Fibroblast of upper back skin (primary cell): Measurements from ENCODE around the gene VAV3.
"Not testable (repeated sequence)": the region's sequence is repeated elsewhere in the genome, so short reads cannot be mapped to it uniquely, and the experiment has no call there.

Source experiments
- DNase-seq: peaks from one replicate; pipeline ENCODE4 v3.0.0-alpha.2; 2013

VAV3 gene

DNA sequence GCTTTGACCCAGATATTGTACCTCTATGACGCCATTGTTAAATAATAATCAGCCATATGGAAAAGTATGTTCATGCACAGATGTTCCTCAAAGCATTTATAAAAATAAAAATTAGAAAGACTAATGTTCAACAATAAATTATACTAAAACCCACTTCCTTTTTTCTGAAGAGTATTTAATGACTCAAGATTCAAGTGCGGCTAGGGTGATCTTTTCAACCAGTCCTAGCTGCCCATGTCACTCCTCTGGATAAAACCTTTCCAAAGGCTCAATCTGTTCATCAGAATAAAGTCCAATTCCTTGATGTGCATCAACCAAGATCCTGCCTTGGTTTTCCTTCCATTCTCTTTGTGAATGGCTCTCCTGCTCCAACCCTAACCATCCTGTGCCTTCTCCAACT lies 292.0 kb downstream of the VAV3 start:
- no peak for DNase-seq

GRCh38 chr1:107670397-107671040 lies 294.5 kb downstream of the VAV3 start:
- DNase-seq, result no peak

- DNase-seq, result peak; percentile 46
Measured at GRCh38 chr1:107669996-107670395, 295.0 kb downstream of the VAV3 start.

GRCh38 chr1:107668762-107669161 lies 296.2 kb downstream of the VAV3 start:
- peak; percentile 29 for DNase-seq

DNA sequence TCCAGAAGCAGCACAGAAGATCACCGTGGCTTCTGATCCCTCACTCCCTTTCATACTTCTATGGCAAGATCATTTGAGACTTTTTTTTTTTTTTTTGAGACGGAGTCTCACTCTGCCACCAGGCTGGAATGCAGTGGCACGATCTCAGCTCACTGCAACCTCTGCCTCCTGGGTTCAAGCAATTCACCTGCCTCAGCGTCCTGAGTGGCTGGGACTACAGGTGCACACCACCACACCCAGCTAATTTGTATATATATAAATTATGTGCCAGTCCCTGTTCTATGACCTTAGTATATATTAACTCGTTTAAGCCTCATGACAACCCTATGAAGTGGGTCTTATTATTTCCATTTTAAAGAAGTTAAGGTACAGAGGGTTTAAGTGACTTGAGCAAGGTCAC lies 298.5 kb downstream of the VAV3 start:
- DNase-seq, result no peak

DNA sequence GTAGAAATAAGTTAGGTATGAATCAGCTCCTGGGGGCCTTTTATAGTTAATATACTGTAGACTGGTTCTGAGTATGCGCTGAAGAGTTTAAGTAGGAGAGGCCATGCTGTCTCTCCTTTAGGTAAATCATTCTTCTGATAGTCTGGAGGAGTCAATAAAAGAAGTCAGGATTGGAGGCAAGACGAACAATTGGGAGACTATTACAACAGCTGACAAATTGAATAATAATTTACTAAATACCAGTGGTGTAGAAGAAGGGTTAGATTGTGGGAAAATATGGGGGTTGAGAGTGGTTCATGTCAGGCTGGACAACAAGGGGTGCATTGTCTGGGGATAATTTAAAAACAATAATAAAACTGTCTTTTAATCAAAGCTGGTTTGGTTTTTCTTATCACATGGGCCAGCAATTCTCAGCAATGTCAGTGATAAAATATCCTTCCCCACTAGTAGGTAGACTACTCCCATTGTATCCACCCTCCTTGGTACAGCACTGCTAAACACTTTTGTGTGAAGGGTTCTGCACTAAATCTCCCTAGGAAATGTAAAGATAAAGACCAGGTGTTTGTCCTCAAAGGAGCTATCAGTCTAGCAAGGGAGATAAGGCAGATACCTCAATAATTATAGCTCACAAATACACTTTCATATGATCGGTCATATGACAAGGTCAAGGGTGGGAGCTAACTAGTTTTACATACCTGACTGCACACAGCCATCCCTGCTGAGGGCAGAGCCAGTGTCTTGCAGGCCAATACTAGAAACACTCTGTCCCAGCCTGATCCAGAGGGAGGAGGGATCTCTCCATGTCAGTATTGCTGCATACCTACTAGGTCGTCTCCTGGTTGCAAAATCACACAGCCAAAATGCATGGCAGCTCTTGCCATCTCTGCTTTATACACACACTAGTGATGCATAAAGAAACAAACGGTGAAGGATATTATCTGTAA lies 299.7 kb downstream of the VAV3 start:
- DNase-seq, result peak; percentile 36

DNA sequence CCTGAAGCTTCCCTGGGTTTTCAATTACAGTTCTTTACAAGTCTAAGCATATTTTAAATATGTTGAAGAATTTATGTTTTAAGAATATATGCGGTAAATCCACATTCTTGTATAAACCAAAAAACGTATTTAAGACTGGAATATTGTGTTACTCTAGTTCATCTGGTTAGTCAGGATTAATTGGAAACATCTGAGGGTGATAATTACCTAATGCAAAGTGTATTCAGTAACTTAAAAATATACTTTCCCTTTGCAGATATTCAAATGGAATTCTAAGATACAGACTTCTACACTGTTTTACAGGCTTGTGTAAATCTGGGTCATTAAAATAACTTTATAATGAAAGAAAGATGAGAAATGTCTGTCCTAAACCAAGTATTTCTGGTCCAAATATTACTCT lies 302.0 kb downstream of the VAV3 start:
- peak; percentile 69 for DNase-seq

DNA sequence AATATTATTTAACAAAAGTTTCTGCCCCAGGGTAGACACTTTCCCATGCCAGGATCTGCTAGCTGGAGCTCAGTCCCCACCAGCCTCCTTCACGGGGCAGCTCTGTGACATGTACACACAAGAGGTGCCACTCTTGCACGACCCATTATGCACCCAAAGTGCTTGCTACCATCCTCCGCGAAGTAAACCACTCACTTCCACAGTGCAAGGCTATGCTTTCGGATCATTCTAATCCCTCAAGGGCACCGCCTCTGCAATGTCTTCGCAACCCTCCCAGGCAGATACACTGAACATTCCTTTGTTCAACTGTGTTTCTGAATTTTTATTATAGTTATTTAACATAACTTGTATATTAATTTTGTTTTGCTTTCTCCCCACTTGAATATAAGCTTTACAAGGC lies 303.8 kb downstream of the VAV3 start:
- DNase-seq, result no peak

DNA sequence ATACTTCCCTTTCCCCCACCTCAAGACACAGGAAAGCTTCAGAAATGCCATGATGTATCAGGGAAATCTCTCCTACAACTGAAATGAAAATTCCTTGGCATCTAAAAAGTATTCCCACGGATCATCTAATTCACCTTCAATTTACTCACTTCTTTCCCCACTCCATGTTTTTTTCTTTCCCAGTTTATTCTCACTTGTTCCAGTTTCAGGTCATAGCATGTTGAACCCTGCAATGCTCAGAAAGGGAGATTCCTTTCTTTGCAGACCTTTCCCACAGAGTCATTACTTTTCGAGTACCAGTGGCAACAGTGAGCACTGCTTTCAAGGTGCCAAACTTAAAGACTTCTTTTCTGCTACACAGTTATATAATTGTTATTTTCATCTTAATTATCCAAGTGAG lies 305.0 kb downstream of the VAV3 start:
- no peak for DNase-seq

DNA sequence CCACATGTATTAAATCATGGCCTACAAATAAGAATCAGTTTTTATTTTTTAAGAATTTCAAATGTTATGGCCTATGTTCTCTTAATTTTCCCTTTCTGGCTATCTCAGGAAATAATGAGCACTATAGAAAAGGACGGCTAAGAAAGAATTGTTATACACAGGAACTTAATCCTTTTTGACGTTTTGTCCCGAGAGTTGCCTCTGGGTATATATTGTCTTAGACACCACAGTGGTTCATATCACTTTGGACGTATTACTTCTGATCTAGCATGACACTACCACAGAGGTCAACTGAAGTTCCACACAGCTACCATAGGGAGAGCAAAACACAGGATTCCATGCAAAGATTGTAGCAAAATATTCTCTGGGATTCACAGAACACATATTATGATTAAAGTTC lies 307.6 kb downstream of the VAV3 start:
- no peak for DNase-seq

DNA sequence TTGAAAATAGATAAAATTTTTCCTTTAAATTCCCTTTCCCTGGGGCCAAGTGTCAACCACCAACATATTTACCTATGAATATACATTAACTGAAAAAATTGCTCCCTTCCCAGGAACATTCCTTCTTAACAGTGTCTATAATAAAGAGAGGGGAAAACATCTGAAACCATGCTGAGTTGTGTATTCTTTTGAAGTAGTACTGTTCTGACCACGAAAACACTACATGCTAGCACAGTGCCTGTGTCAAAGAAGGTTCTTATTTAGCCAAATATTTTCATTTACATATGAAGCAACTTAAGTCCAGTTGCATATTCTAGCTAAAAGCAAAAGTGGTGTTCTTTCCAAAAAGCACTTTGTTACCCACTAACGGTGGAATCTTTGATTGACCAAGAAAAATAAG lies 311.2 kb downstream of the VAV3 start:
- peak; percentile 13 for DNase-seq

- DNase-seq, result peak; percentile 82
Measured at GRCh38 chr1:107653005-107653404, 312.0 kb downstream of the VAV3 start.

DNA sequence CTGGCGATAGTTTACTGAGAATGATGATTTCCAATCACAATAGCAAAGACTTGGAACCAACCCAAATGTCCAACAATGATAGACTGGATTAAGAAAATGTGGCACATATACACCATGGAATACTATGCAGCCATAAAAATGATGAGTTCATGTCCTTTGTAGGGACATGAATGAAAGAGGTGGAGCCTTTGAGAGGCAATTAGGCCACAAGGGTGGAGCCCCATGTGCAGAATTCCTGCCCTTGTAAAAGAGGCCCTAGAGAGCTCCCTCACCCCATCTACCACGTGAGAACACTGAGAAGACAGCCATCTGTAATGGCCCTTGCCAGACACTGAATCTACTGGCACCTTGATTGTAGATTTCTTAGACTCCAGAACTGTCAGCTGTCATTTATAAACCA lies 314.2 kb downstream of the VAV3 start:
- not testable (repeated sequence) for DNase-seq

DNA sequence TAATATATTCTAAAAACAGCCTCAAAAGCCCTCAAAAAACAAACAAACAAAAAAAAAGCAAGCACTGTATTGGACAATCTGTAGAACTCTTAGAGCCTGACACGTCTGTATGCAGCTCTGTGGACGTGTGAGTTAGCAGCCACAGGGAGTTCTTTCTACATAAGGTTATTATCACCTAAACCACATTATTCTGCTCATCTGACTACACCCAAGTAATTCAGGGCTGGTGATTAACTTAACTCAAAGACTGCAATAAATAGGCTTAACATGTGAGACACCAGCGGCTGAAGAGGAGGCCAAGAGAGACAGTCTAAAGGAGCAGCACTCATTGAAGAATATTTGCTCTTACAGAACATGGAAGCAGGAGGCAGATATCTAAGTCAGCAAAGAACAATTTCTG lies 316.0 kb downstream of the VAV3 start:
- no peak for DNase-seq

- peak; percentile 92 for DNase-seq
Measured at GRCh38 chr1:107648071-107648470, 316.9 kb downstream of the VAV3 start.

- no peak for DNase-seq
Measured at GRCh38 chr1:107647012-107647411, 318.0 kb downstream of the VAV3 start.

DNA sequence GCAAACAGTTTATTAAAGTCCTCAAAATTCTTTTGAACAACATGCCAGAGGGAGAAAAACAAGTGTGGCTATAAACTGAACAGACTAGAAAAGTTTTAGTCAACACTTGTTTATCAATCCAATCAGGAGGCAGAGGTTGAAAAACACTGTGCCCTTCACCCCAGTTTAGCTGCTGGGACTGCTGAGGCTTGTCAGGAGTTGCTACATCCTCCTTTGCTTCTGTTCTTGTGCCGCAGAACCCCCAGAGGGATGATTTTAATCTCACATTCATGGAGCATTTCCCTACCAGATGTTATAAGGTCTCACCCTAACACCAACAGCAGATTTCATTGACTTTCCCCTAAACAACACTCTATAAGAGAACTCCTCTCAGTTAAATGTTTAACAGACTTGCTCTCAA lies 321.2 kb downstream of the VAV3 start:
- no peak for DNase-seq

GRCh38 chr1:107640207-107640606 lies 324.8 kb downstream of the VAV3 start:
- DNase-seq, result no peak

DNA sequence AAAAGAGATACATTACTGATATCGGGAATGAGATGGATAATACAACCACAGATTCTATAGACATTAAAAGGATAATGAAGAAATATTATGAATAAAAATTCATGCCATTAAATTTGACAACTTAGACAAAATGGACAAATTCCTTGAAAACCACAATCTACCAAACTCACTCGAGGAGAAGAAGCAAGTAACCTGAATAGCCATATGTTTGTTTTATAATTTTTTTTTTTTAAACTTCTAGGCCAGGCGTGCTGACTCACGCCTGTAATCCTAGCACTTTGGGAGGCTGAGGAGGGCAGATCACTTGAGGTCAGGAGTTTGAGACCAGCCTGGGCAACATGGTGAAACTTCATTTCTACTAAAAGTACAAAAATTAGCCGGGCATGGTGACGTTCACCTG lies 327.9 kb downstream of the VAV3 start:
- peak; percentile 52 for DNase-seq

GRCh38 chr1:107633596-107633995 lies 331.4 kb downstream of the VAV3 start:
- DNase-seq, result no peak

DNA sequence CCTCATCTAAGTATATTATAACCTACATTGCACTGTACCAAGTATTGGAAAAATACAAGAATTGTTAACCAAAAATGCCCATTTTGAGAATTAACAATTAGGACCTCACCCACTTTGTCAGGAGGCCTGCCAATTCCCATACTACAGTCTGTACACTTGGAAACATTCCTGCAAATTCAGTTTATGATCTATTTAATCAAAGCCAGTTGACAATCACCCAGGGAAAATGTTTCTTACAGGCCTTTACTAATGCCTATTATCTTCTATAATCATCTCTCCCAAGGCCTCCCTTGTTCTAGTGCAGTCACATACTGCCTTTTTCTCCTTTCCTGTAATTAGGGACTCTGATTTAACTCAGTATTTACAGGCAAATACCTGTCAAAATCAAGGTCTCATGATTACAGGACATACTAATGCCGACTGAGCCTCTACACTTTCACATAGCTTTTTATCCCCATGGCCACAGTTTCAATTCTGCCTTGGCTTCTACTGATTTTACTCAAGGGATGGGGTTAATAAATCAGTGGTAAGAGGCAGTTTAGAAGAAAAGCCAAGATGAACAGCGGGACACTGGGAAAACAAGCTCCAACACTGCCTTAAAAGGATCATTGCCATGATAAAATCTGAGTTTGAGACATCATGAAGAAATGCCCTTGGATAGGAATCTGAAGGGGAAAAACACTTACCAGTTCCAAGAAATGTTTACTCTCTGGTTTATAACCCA lies 338.7 kb downstream of the VAV3 start:
- peak; percentile 62 for DNase-seq

- DNase-seq, result no peak
Measured at GRCh38 chr1:107625405-107626029, 339.5 kb downstream of the VAV3 start.

DNA sequence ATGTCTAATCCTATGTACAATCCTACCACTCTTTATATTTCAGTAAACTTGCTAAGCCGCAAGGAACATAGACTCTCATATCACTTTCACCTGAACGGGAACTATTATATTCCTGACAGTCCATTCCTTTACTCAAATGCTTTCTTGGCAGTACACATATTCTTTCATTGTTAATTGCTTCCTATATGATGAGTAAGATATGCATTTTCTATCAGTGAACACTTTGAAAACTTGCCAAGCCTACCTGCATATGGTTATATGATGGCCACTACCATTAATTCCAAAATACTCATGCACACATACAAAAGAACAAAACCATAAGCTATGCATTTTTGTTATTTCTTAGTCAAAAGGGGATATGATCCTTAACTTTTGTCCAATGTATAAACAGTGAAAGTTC lies 341.5 kb downstream of the VAV3 start:
- no peak for DNase-seq
